Measurements from ENCODE around the gene GPHA2.

The GPHA2 gene

DNA sequence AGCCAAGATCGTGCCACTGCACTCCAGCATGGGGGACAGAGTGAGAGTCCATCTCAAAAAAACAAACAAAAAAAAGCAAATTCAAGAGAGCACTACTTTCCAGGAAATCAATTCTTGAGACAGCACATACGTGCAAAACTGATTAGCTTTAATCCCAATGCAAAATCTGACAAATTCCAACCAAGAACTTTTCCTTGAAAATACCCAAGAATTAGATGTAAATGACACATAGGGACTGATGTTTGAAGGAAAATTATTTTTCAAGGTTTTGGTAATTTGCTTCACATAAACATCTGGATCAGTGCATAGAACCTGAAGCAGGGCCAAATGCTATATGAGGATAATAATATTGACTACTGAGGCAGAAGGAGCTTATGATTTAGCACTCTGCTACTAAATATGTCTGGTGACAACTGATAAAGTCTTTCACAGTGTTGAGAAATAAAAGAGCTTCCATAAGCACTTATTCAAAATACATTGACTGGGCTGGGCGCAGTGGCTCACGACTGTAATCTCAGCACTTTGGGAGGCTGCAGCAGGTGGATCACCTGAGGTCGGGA lies 27.5 kb upstream of the GPHA2 start:
- TF ChIP-seq, protein P1, sequence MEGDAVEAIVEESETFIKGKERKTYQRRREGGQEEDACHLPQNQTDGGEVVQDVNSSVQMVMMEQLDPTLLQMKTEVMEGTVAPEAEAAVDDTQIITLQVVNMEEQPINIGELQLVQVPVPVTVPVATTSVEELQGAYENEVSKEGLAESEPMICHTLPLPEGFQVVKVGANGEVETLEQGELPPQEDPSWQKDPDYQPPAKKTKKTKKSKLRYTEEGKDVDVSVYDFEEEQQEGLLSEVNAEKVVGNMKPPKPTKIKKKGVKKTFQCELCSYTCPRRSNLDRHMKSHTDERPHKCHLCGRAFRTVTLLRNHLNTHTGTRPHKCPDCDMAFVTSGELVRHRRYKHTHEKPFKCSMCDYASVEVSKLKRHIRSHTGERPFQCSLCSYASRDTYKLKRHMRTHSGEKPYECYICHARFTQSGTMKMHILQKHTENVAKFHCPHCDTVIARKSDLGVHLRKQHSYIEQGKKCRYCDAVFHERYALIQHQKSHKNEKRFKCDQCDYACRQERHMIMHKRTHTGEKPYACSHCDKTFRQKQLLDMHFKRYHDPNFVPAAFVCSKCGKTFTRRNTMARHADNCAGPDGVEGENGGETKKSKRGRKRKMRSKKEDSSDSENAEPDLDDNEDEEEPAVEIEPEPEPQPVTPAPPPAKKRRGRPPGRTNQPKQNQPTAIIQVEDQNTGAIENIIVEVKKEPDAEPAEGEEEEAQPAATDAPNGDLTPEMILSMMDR (IDR thresholded peaks at IDR 0.05), result no peak

GRCh38 chr11:64960719-64961118 lies 25.0 kb upstream of the GPHA2 start:
- TF ChIP-seq, protein P1 (IDR thresholded peaks at IDR 0.05), result no peak

GRCh38 chr11:64959498-64959897 lies 23.8 kb upstream of the GPHA2 start:
- TF ChIP-seq, protein P1 (IDR thresholded peaks at IDR 0.05), result no peak

DNA sequence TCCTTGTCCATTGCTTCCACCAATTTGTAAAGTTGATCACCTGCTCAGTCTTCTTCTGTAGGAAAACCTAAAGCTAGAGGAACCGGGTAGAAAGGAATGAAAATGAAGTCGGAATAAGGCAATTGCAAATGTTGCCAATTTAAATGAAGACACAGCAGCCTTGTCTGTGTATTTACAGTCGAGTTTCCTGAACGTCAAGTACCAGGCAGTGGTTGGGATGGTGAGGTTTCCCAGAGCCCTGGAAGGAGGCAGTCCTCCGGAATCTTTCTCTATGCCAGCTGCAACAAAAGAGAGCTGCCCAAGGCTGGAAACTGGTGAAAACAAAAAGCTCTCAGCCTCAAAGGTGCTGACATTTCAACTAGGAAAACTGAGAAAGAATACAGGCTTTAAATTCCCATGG lies 18.5 kb upstream of the GPHA2 start:
- TF ChIP-seq, protein P1 (IDR thresholded peaks at IDR 0.05), result no peak

- TF ChIP-seq, protein P1 (IDR thresholded peaks at IDR 0.05), result no peak
These were observed 15.8 kb upstream of the GPHA2 start for GRCh38 chr11:64951529-64951928.

DNA sequence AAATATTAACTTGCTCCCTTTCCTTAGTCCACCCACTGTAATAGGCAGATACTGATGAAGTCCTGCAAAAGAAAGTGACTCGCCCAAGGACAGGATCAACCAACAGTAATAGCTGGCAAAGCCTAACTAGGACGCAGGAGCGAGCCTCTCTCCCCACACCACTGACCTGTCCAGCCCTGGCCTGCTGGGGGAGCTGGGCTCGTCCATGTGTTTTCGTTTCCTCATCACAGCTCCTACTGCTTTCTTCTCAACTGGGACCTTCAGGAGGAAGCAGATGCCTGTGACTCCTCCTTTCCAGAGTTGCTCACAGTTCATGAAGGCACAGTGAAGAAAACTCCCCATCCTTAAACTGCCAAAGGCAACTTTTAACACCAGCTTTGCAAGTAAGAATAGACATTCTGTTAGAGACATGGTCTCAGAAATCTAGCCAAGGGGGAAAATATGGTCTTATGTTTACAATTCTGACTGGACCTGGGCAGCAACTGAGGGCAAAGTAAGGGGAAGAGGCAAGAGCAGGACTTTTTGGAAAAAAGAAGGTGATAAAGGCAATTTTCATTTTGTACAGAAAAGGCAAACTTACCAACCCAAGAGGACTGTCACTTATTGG lies 11.6 kb upstream of the GPHA2 start:
- TF ChIP-seq, protein P1 (IDR thresholded peaks at IDR 0.05), result no peak

- TF ChIP-seq, protein P1 (IDR thresholded peaks at IDR 0.05), result no peak
These were observed 846 bp upstream of the GPHA2 start for GRCh38 chr11:64936539-64936938.

All from LNCAP (cell line).